Neural progenitor cell (in vitro differentiated cells): Measurements from ENCODE around the gene ATG3. TPM values are rescaled to one million over a fixed set of nuclear protein-coding genes. Genes with fewer than 3 reads are reported as not detected.

Source experiments
- DNase-seq: peaks from one replicate; pipeline ENCODE4 v3.0.0-alpha.2; 2016; ENCODE audit warnings: low spot score
- H2AFZ ChIP-seq: fragments of 200-600 bp; sonication (generic); replicated peaks from 2 replicates; pipeline ENCODE4 v1.6.1; 2016; ENCODE audit warnings: antibody characterized with exemption
- H3F3A ChIP-seq: fragments of 200-600 bp; sonication (generic); 2 replicates; pipeline ENCODE4 v1.6.1; 2016; ENCODE audit warnings: antibody characterized with exemption, low read depth
- H3K27ac ChIP-seq: fragments of 200-600 bp; sonication (generic); 2 replicates; pipeline ENCODE4 v1.5.1; 2016; ENCODE audit warnings: mild to moderate bottlenecking
- H3K27me3 ChIP-seq: fragments of 200-600 bp; sonication (generic); 2 replicates; pipeline ENCODE4 v1.6.1; 2016; ENCODE audit warnings: mild to moderate bottlenecking, moderate library complexity
- H3K36me3 ChIP-seq: fragments of 200-600 bp; sonication (generic); 2 replicates; pipeline ENCODE4 v1.5.1; 2016
- H3K4me1 ChIP-seq: fragments of 200-600 bp; sonication (generic); 2 replicates; pipeline ENCODE4 v1.6.1; 2016; ENCODE audit warnings: mixed run types
- H3K4me2 ChIP-seq: fragments of 200-600 bp; sonication (generic); 2 replicates; pipeline ENCODE4 v1.6.1; 2016
- H3K4me3 ChIP-seq: fragments of 200-600 bp; sonication (generic); 2 replicates; pipeline ENCODE4 v1.5.1; 2016
- H3K79me2 ChIP-seq: fragments of 200-600 bp; sonication (generic); 2 replicates; pipeline ENCODE4 v1.6.1; 2016; ENCODE audit warnings: low read depth
- H3K9ac ChIP-seq: fragments of 200-600 bp; sonication (generic); 2 replicates; pipeline ENCODE4 v1.6.1; 2016
- H3K9me3 ChIP-seq: fragments of 200-600 bp; sonication (generic); 2 replicates; pipeline ENCODE4 v1.5.1; 2016; ENCODE audit warnings: low read depth
- H4K20me1 ChIP-seq: fragments of 200-600 bp; sonication (generic); 2 replicates; pipeline ENCODE4 v1.6.1; 2016; ENCODE audit warnings: low read depth
- H3K27ac Mint-ChIP-seq: 3 replicates; pipeline ENCODE4 v1.8.0; 2021; ENCODE audit warnings: mixed read lengths
- H3K27me3 Mint-ChIP-seq: 2 replicates; pipeline ENCODE4 v1.8.0; 2022; ENCODE audit warnings: low read depth, mild to moderate bottlenecking, inconsistent platforms, moderate library complexity, mixed read lengths; ENCODE audit not compliant: insufficient read depth
- H3K36me3 Mint-ChIP-seq: 3 replicates; pipeline ENCODE4 v1.8.0; 2021; ENCODE audit warnings: mixed read lengths
- H3K4me1 Mint-ChIP-seq: 3 replicates; pipeline ENCODE4 v1.8.0; 2021; ENCODE audit warnings: mixed read lengths
- H3K4me3 Mint-ChIP-seq: 3 replicates; pipeline ENCODE4 v1.8.0; 2021; ENCODE audit warnings: mild to moderate bottlenecking, moderate library complexity, mixed read lengths
- H3K9me3 Mint-ChIP-seq: 3 replicates; pipeline ENCODE4 v1.8.0; 2020; ENCODE audit warnings: mixed read lengths
- CTCF ChIP-seq: fragments of 200-600 bp; sonication (generic); IDR thresholded peaks from 2 replicates; pipeline ENCODE4 v1.5.1; 2017; ENCODE audit warnings: antibody characterized with exemption, mild to moderate bottlenecking
- EZH2 ChIP-seq: fragments of 200-600 bp; sonication (generic); IDR thresholded peaks from 2 replicates; pipeline ENCODE4 v1.6.1; 2017; ENCODE audit warnings: antibody characterized with exemption, mild to moderate bottlenecking, moderate library complexity
- EZH2phosphoT487 ChIP-seq: fragments of 200-600 bp; sonication (generic); IDR thresholded peaks from 2 replicates; pipeline ENCODE4 v1.6.1; 2017; ENCODE audit warnings: antibody characterized with exemption
- total RNA-seq: library from RNA; depleted of rRNA; stranded (reverse); fragments of >200 nt; gene quantifications from 2 replicates; pipeline ENCODE4 v1.2.3, GENCODE V29; 2015; ENCODE audit warnings: low replicate concordance

Gene ATG3
- total RNA-seq, 1 donor from 2014 or later: 55.8 TPM

GRCh38 chr3:112504123-112504522, 57.6 kb downstream of the ATG3 start:
- no peaks in the 10 kb centered on the region for H3K4me1 Mint-ChIP-seq
- no peak overlapping the region for H3K4me2 ChIP-seq
- peaks cover 2% of the 10 kb centered on the region for H3K9me3 Mint-ChIP-seq
- H3K9me3 ChIP-seq: no peaks in the 10 kb centered on the region
- H3K36me3 ChIP-seq: no peaks in the 10 kb centered on the region
- H3K27me3 Mint-ChIP-seq: no peaks in the 10 kb centered on the region
- H3K4me1 ChIP-seq: no peaks in the 10 kb centered on the region
- no peak for TF ChIP-seq CTCF
- no peak for TF ChIP-seq EZH2
- TF ChIP-seq EZH2phosphoT487: no peak
- H3K4me3 ChIP-seq: no peak overlapping the region
- H3K27ac Mint-ChIP-seq: no peak overlapping the region
- no peaks in the 10 kb centered on the region for H4K20me1 ChIP-seq
- no peak overlapping the region for H3K27ac ChIP-seq
- H3K4me3 Mint-ChIP-seq: no peak overlapping the region
- no peaks in the 10 kb centered on the region for H3K79me2 ChIP-seq
- H2AFZ ChIP-seq: no peak overlapping the region
- DNase-seq: no peak
- H3K27me3 ChIP-seq: no peaks in the 10 kb centered on the region
- H3K36me3 Mint-ChIP-seq: no peaks in the 10 kb centered on the region
- no peaks in the 10 kb centered on the region for H3F3A ChIP-seq
- no peak overlapping the region for H3K9ac ChIP-seq

- H3K27ac Mint-ChIP-seq: no peak overlapping the region
- H3K9me3 ChIP-seq: no peaks in the 10 kb centered on the region
- H3K27ac ChIP-seq: no peak overlapping the region
- TF ChIP-seq EZH2 (no peak), EZH2phosphoT487 (no peak), CTCF (no peak)
- no peaks in the 10 kb centered on the region for H3F3A ChIP-seq
- no peak for DNase-seq
- H3K36me3 Mint-ChIP-seq: no peaks in the 10 kb centered on the region
- H2AFZ ChIP-seq: no peak overlapping the region
- no peak overlapping the region for H3K4me3 Mint-ChIP-seq
- H3K4me3 ChIP-seq: no peak overlapping the region
- H3K4me1 Mint-ChIP-seq: no peaks in the 10 kb centered on the region
- no peaks in the 10 kb centered on the region for H3K9me3 Mint-ChIP-seq
- H3K27me3 Mint-ChIP-seq: no peaks in the 10 kb centered on the region
- H3K79me2 ChIP-seq: no peaks in the 10 kb centered on the region
- no peak overlapping the region for H3K9ac ChIP-seq
- H3K4me2 ChIP-seq: no peak overlapping the region
- no peaks in the 10 kb centered on the region for H3K27me3 ChIP-seq
- no peaks in the 10 kb centered on the region for H4K20me1 ChIP-seq
- no peaks in the 10 kb centered on the region for H3K36me3 ChIP-seq
- H3K4me1 ChIP-seq: no peaks in the 10 kb centered on the region
Observed at GRCh38 chr3:112503304-112503972, 58.3 kb downstream of the ATG3 start.

- Histone ChIP-seq H3K4me2 (no peak overlapping the region), H3F3A (no peaks in the 10 kb centered on the region), H3K9me3 (no peaks in the 10 kb centered on the region), H3K4me1 (no peaks in the 10 kb centered on the region), H3K4me3 (no peak overlapping the region), H4K20me1 (no peaks in the 10 kb centered on the region), H3K9ac (no peak overlapping the region), H3K36me3 (no peaks in the 10 kb centered on the region), H3K27ac (no peak overlapping the region), H2AFZ (no peak overlapping the region), H3K79me2 (no peaks in the 10 kb centered on the region), H3K27me3 (no peaks in the 10 kb centered on the region)
- Mint-ChIP-seq H3K4me1 (no peaks in the 10 kb centered on the region), H3K36me3 (no peaks in the 10 kb centered on the region), H3K27me3 (no peaks in the 10 kb centered on the region), H3K9me3 (no peaks in the 10 kb centered on the region), H3K27ac (no peak overlapping the region), H3K4me3 (no peak overlapping the region)
- no peak for TF ChIP-seq EZH2phosphoT487
- no peak for TF ChIP-seq EZH2
- TF ChIP-seq CTCF: no peak
- no peak for DNase-seq
Observed at GRCh38 chr3:112500621-112501020, 61.1 kb downstream of the ATG3 start.
